NCI-H446 (cell line): ENCODE data around the gene CDK6.

Source experiments
- DNase-seq, 2 experiments: peaks; one replicate each; lab custom pipeline; 2025; lab: John Stamatoyannopoulos, UW

CDK6 gene

DNA sequence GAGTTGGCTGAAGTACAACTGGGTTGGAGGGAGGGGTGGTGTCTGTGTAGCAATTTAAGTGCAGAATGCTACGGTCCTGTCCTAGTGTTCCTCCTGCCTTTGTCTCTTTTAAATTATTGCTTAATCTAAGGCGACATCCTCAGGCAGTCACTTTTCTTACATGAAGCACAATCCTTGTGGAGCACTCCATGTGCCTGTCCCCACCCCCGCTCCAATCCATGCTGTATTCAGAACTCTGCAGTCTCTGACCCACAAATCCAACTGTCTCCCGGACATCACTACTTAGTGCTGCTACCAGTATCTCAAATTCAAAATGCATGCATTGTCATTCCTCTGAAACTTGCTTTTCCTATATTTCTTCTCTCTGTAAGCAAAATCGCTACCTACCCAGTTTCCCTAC, 154.7 kb downstream of the CDK6 start:
- no peak for DNase-seq

GRCh38 chr7:92680442-92680841, 155.9 kb downstream of the CDK6 start:
- no peak for DNase-seq

- no peak for DNase-seq
Observed at GRCh38 chr7:92678291-92678920, 158.0 kb downstream of the CDK6 start.

DNA sequence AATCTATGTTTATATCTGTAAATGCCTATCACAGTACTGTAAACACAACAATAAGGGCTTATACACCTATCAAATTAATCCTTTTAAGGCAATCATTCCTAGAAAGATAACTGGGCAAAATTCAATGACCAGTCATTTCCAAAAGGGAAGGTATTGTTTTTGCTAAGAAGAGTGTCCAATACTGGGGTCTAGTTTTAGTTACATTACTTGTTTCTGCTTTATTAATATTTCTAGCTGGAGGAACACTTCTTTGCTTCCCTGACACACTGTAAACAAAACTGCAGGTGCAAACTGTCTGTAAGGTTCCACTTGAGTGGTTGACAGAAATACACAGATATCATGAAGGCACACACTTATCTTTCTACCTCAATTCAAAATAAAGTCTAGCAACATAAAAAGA, 162.0 kb downstream of the CDK6 start:
- DNase-seq: no peak

DNA sequence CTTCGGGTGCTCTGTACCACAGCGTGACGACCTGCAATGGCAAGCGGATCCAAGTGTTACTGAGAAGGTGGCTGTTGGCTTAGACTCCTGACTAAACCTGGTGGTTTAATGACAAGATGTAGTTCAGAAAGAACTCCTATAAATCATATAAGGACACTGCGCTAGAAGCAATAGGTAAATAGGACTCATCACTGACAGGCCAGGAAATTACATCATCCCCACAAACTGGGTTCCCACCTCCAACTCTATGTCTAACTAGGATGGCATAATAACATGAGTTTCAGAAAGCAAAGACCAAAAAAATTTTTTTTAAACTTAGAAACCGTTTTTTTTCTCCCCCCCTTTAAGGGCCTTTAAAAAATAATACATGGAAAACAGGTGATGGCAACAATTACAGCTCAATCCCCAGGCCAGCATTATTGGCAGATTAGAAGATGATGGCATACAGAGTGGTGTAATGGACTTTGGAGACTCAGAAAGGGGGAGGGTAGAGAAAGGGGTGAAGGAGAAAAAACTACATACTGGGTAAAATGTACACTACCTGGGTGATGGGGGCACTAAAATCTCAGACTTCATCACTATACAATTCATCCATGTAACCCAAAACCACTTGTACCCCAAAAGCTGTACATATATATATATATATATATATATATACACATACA, 164.7 kb downstream of the CDK6 start:
- DNase-seq: no peak

DNA sequence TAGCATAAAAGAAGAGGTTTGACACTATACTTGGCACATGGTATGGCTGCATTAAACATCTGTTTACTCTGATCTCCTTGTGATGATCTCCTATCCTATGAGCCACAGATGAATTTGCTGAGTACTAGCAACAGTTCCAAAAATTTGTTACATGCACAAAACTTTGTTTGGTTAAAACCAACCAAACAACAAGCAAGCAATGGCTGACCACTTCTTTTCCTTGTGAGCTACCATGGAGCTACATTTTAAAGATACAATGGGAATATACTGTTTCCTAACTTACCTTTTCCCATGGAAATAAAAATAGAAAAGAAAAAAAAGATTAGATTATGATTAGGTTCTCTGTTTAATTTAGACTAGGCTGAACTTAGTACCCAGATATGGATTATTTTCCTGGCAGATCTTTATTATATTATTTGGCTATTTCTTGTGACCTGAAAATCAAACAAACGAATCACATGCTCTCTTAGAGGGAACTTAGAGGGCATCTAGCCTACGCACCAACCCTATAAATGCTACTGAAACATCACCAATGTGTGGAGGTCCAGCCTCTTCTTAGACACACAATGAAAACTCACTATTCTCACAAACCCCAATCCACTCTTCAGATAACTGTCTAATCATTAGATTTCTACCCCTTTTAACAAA, 166.0 kb downstream of the CDK6 start:
- DNase-seq: no peak

- DNase-seq: no peak
Observed at GRCh38 chr7:92669616-92670165, 166.7 kb downstream of the CDK6 start.

- no peak for DNase-seq
Observed at GRCh38 chr7:92668564-92668963, 167.8 kb downstream of the CDK6 start.

DNA sequence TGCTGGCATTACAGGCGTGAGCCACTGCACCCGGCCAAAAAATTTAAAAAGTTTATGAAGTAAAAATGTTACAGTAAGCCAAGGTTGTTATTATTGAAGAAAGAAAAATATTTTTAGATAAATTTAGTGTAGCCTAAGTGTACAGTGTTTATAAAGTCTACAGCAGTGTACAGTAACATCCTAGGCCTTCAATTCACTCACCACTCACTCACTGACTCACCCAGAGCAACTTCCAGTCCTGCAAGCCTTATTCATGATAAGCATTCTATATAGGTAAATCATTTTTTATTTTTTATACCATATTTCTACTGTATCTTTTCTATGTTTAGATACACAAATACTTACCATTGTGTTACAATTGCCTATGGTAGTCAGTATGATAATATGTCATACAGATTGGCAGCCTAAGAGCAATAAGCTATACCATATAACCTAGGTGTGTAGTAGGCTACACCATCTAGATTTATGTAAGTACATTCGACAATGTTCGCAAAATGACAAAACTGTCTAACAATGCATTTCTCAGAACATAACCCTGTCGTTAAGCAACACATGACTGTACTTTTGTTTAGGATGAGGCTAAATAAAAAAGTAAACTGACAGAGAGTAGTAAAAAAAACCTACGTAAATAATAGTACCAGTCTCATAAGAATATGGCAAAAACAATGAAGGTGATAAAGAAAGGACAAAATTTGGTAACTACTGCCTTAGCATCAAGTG, 168.4 kb downstream of the CDK6 start:
- no peak for DNase-seq

DNA sequence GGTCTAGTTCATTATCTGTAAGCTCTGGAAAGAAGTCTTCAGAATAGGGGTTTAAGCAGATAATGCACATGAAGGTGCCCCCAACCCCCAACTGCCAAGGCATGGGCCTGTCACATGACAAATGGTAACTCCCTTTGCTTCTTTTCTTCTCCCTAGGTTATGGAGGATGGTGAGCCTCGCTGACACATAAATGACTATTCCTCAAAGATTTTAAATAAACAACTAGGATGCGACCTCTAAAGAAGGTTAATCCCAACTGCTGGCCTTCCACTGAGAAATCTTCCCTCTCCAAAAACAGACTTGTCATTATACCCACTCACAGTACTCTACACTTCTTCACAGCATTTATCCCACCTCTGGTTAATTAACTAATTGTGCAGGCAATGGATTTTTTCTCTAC, 170.4 kb downstream of the CDK6 start:
- DNase-seq: no peak

DNA sequence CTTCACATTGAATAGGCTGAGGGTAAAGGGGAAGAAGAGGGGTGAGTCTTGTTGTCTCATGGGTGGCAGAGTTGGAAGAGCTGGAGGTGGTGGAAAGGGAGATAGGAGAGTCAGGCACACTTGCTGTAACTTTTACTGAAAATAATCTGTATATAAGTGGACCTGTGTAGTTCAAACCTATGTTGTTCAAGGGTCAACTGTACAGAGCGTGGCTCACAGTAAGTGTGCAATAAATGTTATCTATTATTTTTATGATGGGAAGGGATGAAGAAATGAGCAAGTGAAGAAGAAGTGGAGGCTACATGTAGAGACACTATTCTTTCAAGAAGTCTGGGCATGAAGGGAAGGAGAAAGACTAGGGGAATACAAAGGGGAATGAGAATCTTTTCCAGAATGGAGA, 174.7 kb downstream of the CDK6 start:
- no peak for DNase-seq

- no peak for DNase-seq
Observed at GRCh38 chr7:92658671-92659070, 177.7 kb downstream of the CDK6 start.

DNA sequence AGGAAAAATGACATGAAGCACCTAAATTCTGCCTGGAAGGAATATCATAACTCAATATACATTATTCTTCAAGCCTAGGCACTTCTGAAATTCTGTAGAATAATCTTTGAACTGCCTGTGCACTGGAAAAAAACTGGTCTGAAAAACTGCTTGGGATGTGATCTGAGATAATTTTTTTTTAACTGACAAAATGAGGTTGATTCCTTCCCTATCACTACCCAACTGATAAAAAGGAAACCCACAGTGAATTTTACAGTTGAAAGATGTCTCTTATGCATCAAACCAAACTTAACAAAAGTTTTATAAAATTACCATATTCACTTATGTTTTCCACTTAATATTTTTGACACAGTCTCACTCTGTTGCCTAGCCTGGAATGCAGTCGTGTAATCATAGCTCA, 179.0 kb downstream of the CDK6 start:
- DNase-seq: no peak

DNA sequence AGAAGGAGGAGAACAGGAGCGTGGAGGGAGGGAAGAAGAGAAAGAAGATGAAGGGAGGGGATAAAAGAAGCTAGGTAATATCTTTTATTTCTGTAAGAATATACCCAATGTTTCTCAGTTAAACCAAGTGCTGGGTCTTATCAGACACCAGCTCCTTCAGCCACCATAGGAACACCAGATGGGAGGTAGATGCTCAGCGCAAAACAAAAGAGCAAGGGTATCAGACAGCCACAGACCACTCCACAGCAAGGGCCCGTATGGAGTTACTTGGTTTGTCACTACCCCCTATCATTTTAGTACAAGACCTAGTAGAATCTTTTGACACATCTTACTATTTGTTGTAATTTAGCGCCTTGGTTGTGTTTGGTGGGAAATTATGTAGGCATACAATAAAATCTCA, 180.3 kb downstream of the CDK6 start:
- DNase-seq: no peak

DNA sequence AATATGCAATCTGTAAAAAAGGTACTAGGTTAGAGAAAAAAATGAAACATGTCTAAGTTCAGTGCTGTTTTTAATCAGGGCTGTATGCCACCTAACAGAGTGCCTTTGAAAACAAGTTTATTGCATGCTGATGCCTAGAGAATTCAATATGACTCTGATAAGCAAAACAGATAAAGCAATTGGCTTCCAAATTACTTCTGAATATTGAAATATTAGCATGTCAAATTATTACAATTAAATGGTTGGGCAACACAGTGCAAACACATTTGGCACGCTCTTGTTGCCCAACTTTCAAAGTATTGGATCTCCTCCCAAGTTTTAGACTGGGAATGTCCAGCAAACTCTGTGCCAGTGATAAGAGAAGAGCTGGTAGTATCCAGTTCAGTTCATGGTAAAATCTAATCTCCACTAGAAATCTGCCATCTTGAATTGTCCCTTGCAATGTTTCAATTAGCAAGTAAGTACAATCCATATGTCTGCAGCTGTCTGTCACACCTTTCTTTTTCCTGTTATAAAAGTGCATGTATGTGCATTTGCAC, 181.0 kb downstream of the CDK6 start:
- DNase-seq: no peak

DNA sequence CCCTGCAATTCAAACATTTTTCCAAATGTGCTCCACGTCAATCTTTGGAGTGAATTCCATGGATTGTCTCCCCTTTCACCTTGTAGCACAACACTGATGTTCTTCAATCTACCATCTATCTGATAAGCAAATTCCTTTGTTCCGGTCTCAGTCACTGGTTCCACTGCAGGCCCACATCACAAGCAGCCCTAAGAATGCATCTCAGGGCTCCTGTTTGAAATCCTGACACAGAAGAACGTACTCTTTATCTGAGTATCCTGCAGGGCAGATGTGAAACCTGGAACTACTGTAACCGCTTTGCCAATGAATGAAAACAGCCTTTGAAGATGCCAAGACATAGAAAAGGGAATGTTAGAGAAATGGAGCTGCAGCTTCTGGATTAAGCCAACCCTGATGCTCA, 183.2 kb downstream of the CDK6 start:
- no peak for DNase-seq

- DNase-seq: no peak
Observed at GRCh38 chr7:92652536-92652935, 183.8 kb downstream of the CDK6 start.

GRCh38 chr7:92650391-92650790, 186.0 kb downstream of the CDK6 start:
- no peak for DNase-seq

- no peak for DNase-seq
Observed at GRCh38 chr7:92648067-92648466, 188.3 kb downstream of the CDK6 start.

DNA sequence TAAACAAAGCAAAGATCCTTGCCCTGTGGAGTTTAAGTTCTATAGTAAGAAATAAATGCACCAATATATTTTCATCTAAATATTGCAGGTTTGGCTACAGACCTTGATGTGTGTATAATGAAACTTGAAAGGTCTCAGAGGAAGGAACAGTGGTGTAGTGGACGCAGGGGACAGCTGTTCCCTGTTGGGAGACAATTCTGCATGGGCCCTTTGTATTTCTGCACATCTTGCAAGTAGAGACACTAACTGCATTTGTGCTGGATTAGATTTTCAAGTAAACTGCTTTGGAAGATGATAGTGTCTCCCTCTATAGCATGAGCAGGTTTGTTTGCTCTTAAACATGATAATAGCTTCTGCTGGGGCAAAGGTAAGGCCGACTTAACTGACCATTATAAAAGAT, 188.7 kb downstream of the CDK6 start:
- DNase-seq: no peak

DNA sequence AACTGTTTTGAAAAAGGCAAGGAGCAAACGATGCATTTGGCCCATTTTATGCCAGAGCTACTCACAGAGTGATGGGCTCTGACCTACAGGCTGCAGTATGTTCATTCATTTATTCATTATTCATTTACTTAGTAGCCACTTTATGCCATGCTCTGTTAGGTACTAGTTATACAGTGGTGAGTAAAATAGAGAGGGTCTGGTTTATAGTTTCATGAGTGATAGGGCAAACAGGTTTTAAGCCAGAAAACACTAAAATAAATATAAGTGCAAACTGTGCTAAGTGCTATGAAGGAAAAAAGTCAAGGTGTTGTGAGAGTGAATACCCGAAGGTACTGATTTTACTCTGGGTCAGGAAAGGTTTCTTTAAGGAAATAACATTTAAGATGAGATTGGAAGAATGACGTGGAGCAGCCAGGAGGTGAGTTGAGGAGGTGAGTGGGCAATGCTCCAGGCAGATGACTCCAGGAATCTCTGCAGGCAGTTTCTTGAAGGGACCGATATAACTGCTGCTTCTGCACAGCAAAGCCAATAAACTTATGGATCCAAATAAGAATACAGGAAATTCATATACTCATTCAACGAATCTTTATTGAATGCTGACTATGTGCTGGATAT, 189.3 kb downstream of the CDK6 start:
- DNase-seq: no peak
